ENCODE results near the gene RIMS3. TPM values are rescaled to one million over a fixed set of nuclear protein-coding genes. Genes with fewer than 3 reads are reported as not detected.

The RIMS3 gene
- total RNA-seq, 1 donor from 2014 or later: 4.7 TPM

DNA sequence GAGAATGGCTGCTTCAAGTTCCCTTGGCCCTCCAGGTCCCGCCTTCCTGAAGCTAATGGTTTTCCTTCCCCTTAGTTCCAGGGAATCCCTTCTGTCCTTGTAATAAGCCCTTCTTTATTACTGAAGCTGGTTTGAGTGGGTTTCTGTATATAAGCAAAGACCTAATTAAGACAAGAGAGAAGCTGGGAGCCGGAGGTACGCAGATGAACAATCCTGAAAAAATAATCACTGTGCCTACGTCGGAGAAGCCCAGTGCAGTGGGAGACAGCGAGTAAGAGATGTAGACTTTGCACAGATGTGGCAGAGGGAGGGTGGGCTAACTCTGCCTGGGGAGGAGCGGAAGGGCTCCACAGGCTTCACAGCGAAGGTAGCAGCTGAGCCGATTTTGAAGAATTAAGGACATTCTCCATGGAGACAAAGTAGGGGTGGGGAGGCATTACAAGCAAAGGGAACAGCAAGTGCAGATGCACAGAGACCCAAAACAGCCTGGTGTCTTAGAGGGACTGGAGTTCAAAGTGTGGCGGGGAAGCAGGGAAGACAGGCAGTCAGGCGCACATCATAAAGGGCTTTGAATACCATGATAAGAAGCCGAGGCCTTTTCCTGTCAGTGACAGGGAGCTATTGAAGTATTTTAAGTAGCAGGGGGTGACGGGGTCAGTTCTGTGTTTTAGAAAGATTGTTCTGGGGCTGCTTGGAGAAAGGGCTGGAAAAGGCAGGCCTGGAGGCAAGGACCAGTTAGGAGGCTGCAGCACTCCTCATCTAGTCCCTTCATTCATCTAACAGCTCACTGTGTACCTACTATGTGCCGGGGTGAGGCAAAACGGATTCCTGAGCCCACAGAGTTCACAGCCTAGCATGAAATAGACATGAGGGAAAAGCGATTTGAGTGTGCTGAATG lies 6.5 kb downstream of the RIMS3 start:
- DNase-seq: no peak
- no peak for TF ChIP-seq CTCF (IDR thresholded peaks at IDR 0.05)
- no peak for ATAC-seq
- H3K9me3 ChIP-seq: no peaks in the 10 kb centered on the region
- intact Hi-C loops (cut with DNase I): no loop called here
- H3K4me3 ChIP-seq: no peak overlapping the region
- H3K36me3 ChIP-seq: no peaks in the 10 kb centered on the region
- no peaks in the 10 kb centered on the region for H3K27me3 ChIP-seq
- H3K4me1 ChIP-seq: no peaks in the 10 kb centered on the region
- H3K27ac ChIP-seq: no peak overlapping the region

DNA sequence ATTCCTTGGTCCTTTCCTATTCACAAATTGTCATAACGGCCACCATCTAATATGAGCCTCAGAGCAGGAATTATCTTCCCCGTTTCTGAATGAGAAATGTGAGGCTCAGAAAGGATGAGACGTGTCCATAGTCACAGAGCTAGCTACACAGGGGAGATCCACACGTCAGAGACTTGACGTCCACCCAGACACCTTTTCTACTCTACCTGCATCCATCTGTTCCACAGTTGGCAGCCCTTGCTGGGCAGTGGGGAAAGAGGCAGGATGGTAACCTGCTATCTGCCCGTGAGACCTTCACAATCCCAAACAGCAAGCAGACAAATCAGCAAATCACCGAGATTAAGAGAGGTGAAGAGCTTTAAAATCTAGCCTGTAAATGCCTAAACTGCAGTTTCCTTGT lies 8.4 kb downstream of the RIMS3 start:
- no peak for DNase-seq
- intact Hi-C loops (cut with DNase I): no loop called here
- no peaks in the 10 kb centered on the region for H3K9me3 ChIP-seq

GRCh38 chr1:40653851-40654537 lies 11.5 kb downstream of the RIMS3 start:
- intact Hi-C loops (cut with DNase I): no loop called here
- Histone ChIP-seq H3K27me3 (no peaks in the 10 kb centered on the region), H3K36me3 (no peaks in the 10 kb centered on the region), H3K27ac (no peak overlapping the region), H3K9me3 (no peaks in the 10 kb centered on the region), H3K4me1 (no peaks in the 10 kb centered on the region), H3K4me3 (no peak overlapping the region)
- no peak for ATAC-seq
- no peak for TF ChIP-seq CTCF (IDR thresholded peaks at IDR 0.05)
- no peak for DNase-seq

More for the DNA sequence above, 8.4 kb downstream of the RIMS3 start:
- Histone ChIP-seq H3K4me3 (no peak overlapping the region), H3K27ac (no peak overlapping the region), H3K36me3 (no peaks in the 10 kb centered on the region), H3K27me3 (no peaks in the 10 kb centered on the region), H3K4me1 (no peaks in the 10 kb centered on the region)
- no peak for TF ChIP-seq CTCF (IDR thresholded peaks at IDR 0.05)
- ATAC-seq: no peak

- H3K36me3 ChIP-seq: no peaks in the 10 kb centered on the region
- DNase-seq (no peak), ATAC-seq (no peak)
- H3K27ac ChIP-seq: no peak overlapping the region
- no peaks in the 10 kb centered on the region for H3K4me1 ChIP-seq
- no peak for TF ChIP-seq CTCF (IDR thresholded peaks at IDR 0.05)
- intact Hi-C loops (cut with DNase I): no loop called here
- no peaks in the 10 kb centered on the region for H3K9me3 ChIP-seq
- no peak overlapping the region for H3K4me3 ChIP-seq
- no peaks in the 10 kb centered on the region for H3K27me3 ChIP-seq
These were observed 12.5 kb downstream of the RIMS3 start for GRCh38 chr1:40652979-40653378.

GRCh38 chr1:40652468-40652867 lies 13.0 kb downstream of the RIMS3 start:
- TF ChIP-seq CTCF (IDR thresholded peaks at IDR 0.05): no peak
- no peak for DNase-seq
- no peaks in the 10 kb centered on the region for H3K4me1 ChIP-seq
- no peaks in the 10 kb centered on the region for H3K9me3 ChIP-seq
- intact Hi-C loops (cut with DNase I): no loop called here
- H3K27me3 ChIP-seq: no peaks in the 10 kb centered on the region
- ATAC-seq: no peak
- H3K27ac ChIP-seq: no peak overlapping the region
- H3K36me3 ChIP-seq: no peaks in the 10 kb centered on the region
- H3K4me3 ChIP-seq: no peak overlapping the region
